Measurements from ENCODE around the gene LMO4.

Gene LMO4

DNA sequence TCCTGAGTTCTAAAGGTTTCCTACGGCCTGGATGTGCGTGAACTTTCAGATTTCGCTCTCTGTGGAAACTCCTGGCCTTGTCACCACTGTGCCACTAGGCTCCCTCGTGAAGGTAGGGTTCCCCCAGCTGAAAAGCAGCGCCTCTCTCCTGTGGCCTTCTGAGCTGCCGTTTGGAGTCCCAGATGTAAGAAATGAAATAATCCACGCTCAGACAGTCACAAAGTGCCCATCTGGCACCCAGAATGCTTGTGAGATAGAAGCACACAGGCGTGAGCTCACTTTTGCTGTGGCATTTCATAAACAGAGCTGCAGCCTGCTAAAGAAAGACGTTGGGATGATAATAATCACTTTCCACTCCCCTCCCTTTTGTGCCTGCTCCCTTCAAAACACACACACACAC is 65.8 kb downstream of the LMO4 start:
- no peaks in the 10 kb centered on the region for H3K4me1 ChIP-seq (ENCODE audit: low read length)
- TF ChIP-seq, protein P1, sequence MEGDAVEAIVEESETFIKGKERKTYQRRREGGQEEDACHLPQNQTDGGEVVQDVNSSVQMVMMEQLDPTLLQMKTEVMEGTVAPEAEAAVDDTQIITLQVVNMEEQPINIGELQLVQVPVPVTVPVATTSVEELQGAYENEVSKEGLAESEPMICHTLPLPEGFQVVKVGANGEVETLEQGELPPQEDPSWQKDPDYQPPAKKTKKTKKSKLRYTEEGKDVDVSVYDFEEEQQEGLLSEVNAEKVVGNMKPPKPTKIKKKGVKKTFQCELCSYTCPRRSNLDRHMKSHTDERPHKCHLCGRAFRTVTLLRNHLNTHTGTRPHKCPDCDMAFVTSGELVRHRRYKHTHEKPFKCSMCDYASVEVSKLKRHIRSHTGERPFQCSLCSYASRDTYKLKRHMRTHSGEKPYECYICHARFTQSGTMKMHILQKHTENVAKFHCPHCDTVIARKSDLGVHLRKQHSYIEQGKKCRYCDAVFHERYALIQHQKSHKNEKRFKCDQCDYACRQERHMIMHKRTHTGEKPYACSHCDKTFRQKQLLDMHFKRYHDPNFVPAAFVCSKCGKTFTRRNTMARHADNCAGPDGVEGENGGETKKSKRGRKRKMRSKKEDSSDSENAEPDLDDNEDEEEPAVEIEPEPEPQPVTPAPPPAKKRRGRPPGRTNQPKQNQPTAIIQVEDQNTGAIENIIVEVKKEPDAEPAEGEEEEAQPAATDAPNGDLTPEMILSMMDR (IDR thresholded peaks at IDR 0.05; ENCODE audit: low read depth, low read length) = no peak
- no peak for TF ChIP-seq EZH2phosphoT487 (IDR thresholded peaks at IDR 0.05; ENCODE audit: low read depth)
- H3K4me2 ChIP-seq (ENCODE audit: low read length) = no peak overlapping the region
- no peak overlapping the region for H3K27ac ChIP-seq (ENCODE audit: low read length)
- no peaks in the 10 kb centered on the region for H3K36me3 ChIP-seq (replicated peaks; ENCODE audit: low read depth, low read length)
- no peaks in the 10 kb centered on the region for H3K27me3 ChIP-seq (ENCODE audit: low read depth, low read length)
- H3K79me2 ChIP-seq (ENCODE audit: low read length) = no peaks in the 10 kb centered on the region
- no peak overlapping the region for H3K9ac ChIP-seq (ENCODE audit: low read length)
- H3K9me3 ChIP-seq (ENCODE audit: insufficient read depth, low read length) = no peaks in the 10 kb centered on the region
- H4K20me1 ChIP-seq (ENCODE audit: insufficient read depth, low read length) = no peaks in the 10 kb centered on the region
- H2AFZ ChIP-seq (ENCODE audit: low read depth, low read length) = no peak overlapping the region
- H3K4me3 ChIP-seq (ENCODE audit: low read length) = no peak overlapping the region

DNA sequence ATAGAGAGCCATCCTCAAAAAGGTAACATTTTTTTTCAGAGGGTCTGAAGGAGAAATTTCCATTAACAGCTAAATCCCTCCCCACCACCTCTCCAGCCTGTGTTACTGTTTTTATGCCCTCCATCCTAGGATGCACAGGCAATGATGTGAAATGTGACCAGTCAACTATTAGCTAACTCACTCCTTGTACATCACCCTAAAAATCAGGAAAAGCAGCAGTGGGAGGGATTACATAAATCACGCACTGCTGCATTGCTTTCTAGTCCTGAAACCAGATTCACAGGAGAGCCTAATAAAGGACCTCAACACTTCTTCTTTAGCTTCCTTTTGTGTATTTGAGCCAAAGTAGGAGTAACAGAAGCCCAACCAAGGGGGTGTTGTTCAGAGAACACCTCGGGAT is 66.3 kb downstream of the LMO4 start:
- H3K27ac ChIP-seq (ENCODE audit: low read length) = no peak overlapping the region
- TF ChIP-seq, protein P1 (IDR thresholded peaks at IDR 0.05; ENCODE audit: low read depth, low read length) = no peak
- TF ChIP-seq EZH2phosphoT487 (IDR thresholded peaks at IDR 0.05; ENCODE audit: low read depth) = no peak
- H2AFZ ChIP-seq (ENCODE audit: low read depth, low read length) = no peak overlapping the region
- no peak overlapping the region for H3K4me3 ChIP-seq (ENCODE audit: low read length)
- H3K4me2 ChIP-seq (ENCODE audit: low read length) = no peak overlapping the region
- no peaks in the 10 kb centered on the region for H3K27me3 ChIP-seq (ENCODE audit: low read depth, low read length)
- no peaks in the 10 kb centered on the region for H3K4me1 ChIP-seq (ENCODE audit: low read length)
- H3K79me2 ChIP-seq (ENCODE audit: low read length) = no peaks in the 10 kb centered on the region
- no peak overlapping the region for H3K9ac ChIP-seq (ENCODE audit: low read length)
- H3K9me3 ChIP-seq (ENCODE audit: insufficient read depth, low read length) = no peaks in the 10 kb centered on the region
- H4K20me1 ChIP-seq (ENCODE audit: insufficient read depth, low read length) = no peaks in the 10 kb centered on the region
- H3K36me3 ChIP-seq (replicated peaks; ENCODE audit: low read depth, low read length) = no peaks in the 10 kb centered on the region
